Measurements from ENCODE around the gene RBPMS2. TPM values are rescaled to one million over a fixed set of nuclear protein-coding genes. Genes with fewer than 3 reads are reported as not detected.

The RBPMS2 gene
- total RNA-seq, 1 donor from 2014 or later, result 0.09 TPM

GRCh38 chr15:64762546-64762945 lies 12.8 kb downstream of the RBPMS2 start:
- Mint-ChIP-seq H3K36me3 (ENCODE audit: low read depth) (no peaks in the 10 kb centered on the region), H3K27me3 (ENCODE audit: low read depth) (no peaks in the 10 kb centered on the region), H3K9me3 (no peaks in the 10 kb centered on the region), H3K27ac (no peak overlapping the region), H3K4me3 (ENCODE audit: low read depth) (no peak overlapping the region), H3K4me1 (ENCODE audit: low read depth) (no peaks in the 10 kb centered on the region)
- intact Hi-C loops (cut with micrococcal nuclease), result no loop called here
- no peak for DNase-seq (ENCODE audit: low spot score)

- no peaks in the 10 kb centered on the region for H3K9me3 Mint-ChIP-seq
- no peaks in the 10 kb centered on the region for H3K36me3 Mint-ChIP-seq (ENCODE audit: low read depth)
- H3K4me3 Mint-ChIP-seq (ENCODE audit: low read depth), result no peak overlapping the region
- intact Hi-C loops (cut with micrococcal nuclease), result no loop called here
- H3K27ac Mint-ChIP-seq, result no peak overlapping the region
- no peaks in the 10 kb centered on the region for H3K27me3 Mint-ChIP-seq (ENCODE audit: low read depth)
- DNase-seq (ENCODE audit: low spot score), result no peak
- no peaks in the 10 kb centered on the region for H3K4me1 Mint-ChIP-seq (ENCODE audit: low read depth)
Observed at GRCh38 chr15:64761156-64761555, 14.2 kb downstream of the RBPMS2 start.

GRCh38 chr15:64760056-64760455 lies 15.3 kb downstream of the RBPMS2 start:
- no peak overlapping the region for H3K27ac Mint-ChIP-seq
- intact Hi-C loops (cut with micrococcal nuclease), result no loop called here
- H3K9me3 Mint-ChIP-seq, result no peaks in the 10 kb centered on the region
- H3K4me3 Mint-ChIP-seq (ENCODE audit: low read depth), result no peak overlapping the region
- H3K27me3 Mint-ChIP-seq (ENCODE audit: low read depth), result peaks cover 2% of the 10 kb centered on the region
- no peaks in the 10 kb centered on the region for H3K36me3 Mint-ChIP-seq (ENCODE audit: low read depth)
- H3K4me1 Mint-ChIP-seq (ENCODE audit: low read depth), result no peaks in the 10 kb centered on the region
- DNase-seq (ENCODE audit: low spot score), result no peak

DNA sequence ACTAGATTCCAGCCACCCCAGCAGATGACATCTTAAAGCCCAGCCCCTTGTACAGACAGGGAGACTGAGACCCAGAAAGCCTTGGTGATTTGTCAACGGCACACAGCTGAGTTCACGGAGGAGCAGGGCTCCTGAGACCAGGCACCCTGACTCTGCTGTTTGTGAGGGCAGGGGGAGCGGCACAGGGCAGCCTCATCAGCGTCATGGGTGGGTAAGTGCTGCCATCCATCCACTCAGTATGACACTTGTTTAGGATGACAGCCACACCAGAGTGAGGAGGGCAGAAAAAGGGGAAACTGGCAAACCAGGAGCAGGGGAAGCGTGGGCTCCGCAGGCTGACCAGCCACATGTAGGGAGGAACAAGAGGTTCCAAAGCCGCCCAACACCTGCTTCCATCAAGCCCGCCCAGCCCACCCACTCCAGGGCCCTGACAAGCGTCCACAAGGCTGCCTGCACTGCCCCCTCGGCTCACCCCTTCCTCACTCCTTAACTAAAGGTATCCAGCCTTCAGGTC lies 19.9 kb downstream of the RBPMS2 start:
- DNase-seq (ENCODE audit: low spot score), result no peak
- peaks cover 2% of the 10 kb centered on the region for H3K4me1 Mint-ChIP-seq (ENCODE audit: low read depth)
- intact Hi-C loops (cut with micrococcal nuclease), result no loop called here
- H3K9me3 Mint-ChIP-seq, result no peaks in the 10 kb centered on the region
- no peak overlapping the region for H3K4me3 Mint-ChIP-seq (ENCODE audit: low read depth)
- peaks cover 6% of the 10 kb centered on the region for H3K27me3 Mint-ChIP-seq (ENCODE audit: low read depth)
- no peaks in the 10 kb centered on the region for H3K36me3 Mint-ChIP-seq (ENCODE audit: low read depth)
- no peak overlapping the region for H3K27ac Mint-ChIP-seq

- Mint-ChIP-seq H3K9me3 (no peaks in the 10 kb centered on the region), H3K4me3 (ENCODE audit: low read depth) (no peak overlapping the region), H3K27ac (no peak overlapping the region), H3K4me1 (ENCODE audit: low read depth) (peaks cover 2% of the 10 kb centered on the region), H3K36me3 (ENCODE audit: low read depth) (no peaks in the 10 kb centered on the region), H3K27me3 (ENCODE audit: low read depth) (peaks cover 6% of the 10 kb centered on the region)
- intact Hi-C loops (cut with micrococcal nuclease), result no loop called here
- no peak for DNase-seq (ENCODE audit: low spot score)
Observed at GRCh38 chr15:64754663-64755426, 20.5 kb downstream of the RBPMS2 start.

DNA sequence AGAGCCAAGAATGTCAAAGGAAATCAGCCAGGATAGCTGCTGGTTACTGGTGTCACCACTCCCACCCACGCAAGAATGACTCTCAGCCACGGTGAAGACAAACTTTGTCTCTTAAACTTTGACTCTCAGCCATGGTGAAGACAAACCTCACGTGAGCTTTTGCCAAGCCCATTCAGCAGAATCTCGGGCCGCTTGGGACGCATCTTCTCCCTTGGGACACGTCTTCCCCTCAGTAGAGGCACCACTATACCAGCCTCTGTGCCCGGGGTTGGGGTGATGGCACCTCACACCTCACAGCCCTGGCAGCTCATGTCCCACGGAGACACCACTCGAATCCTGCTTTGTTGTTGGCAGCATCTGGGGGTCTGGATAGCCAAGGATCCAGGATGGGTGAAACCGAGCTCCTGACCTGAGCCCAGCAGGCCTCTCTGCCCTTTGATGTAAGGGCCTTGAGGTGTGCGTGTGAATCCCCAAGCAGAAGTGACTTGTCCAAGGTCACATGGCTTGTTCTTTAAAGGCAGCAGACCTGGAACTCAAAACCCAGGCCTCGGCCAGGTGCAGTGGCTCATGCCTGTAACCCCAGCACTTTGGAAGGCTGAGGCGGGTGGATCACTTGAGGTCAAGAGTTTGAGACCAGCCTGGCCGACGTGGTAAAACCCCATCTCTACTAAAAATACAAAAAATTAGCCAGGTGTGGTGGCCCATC lies 21.8 kb downstream of the RBPMS2 start:
- intact Hi-C loops (cut with micrococcal nuclease), result no loop called here
- Mint-ChIP-seq H3K9me3 (no peaks in the 10 kb centered on the region), H3K36me3 (ENCODE audit: low read depth) (no peaks in the 10 kb centered on the region), H3K4me1 (ENCODE audit: low read depth) (peaks cover 2% of the 10 kb centered on the region), H3K27me3 (ENCODE audit: low read depth) (peaks cover 9% of the 10 kb centered on the region), H3K4me3 (ENCODE audit: low read depth) (no peak overlapping the region), H3K27ac (no peak overlapping the region)
- DNase-seq (ENCODE audit: low spot score), result no peak

GRCh38 chr15:64751464-64751863 lies 23.9 kb downstream of the RBPMS2 start:
- no peak overlapping the region for H3K27ac Mint-ChIP-seq
- H3K9me3 Mint-ChIP-seq, result no peaks in the 10 kb centered on the region
- H3K27me3 Mint-ChIP-seq (ENCODE audit: low read depth), result peaks cover 18% of the 10 kb centered on the region
- H3K4me3 Mint-ChIP-seq (ENCODE audit: low read depth), result no peak overlapping the region
- peaks cover 2% of the 10 kb centered on the region for H3K4me1 Mint-ChIP-seq (ENCODE audit: low read depth)
- intact Hi-C loops (cut with micrococcal nuclease), result no loop called here
- no peaks in the 10 kb centered on the region for H3K36me3 Mint-ChIP-seq (ENCODE audit: low read depth)
- no peak for DNase-seq (ENCODE audit: low spot score)

- intact Hi-C loops (cut with micrococcal nuclease), result no loop called here
- no peak overlapping the region for H3K27ac Mint-ChIP-seq
- no peaks in the 10 kb centered on the region for H3K36me3 Mint-ChIP-seq (ENCODE audit: low read depth)
- no peaks in the 10 kb centered on the region for H3K9me3 Mint-ChIP-seq
- H3K4me3 Mint-ChIP-seq (ENCODE audit: low read depth), result no peak overlapping the region
- DNase-seq (ENCODE audit: low spot score), result no peak
- peaks cover 25% of the 10 kb centered on the region for H3K27me3 Mint-ChIP-seq (ENCODE audit: low read depth)
- peaks cover 2% of the 10 kb centered on the region for H3K4me1 Mint-ChIP-seq (ENCODE audit: low read depth)
Observed at GRCh38 chr15:64749999-64750657, 25.3 kb downstream of the RBPMS2 start.

DNA sequence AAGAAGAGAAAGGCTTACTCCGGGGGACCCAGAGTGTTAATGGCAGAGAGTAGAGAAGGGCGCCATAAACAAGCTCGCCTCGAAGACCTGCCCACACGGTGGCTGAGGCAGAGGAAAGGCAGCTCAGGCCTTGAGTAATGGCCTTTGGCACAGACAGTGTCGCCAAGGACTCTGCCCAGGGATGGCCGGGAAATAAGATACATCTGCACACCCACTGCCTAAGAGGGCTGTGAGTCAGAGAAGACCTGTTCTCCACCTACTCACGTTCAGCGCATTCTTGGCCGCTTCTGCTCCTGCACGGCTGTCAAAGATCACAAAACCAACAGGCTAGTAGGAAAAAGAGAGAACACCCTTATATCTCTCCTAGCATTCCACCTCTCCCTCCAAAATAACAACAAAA lies 26.2 kb downstream of the RBPMS2 start:
- Mint-ChIP-seq H3K36me3 (ENCODE audit: low read depth) (no peaks in the 10 kb centered on the region), H3K4me3 (ENCODE audit: low read depth) (no peak overlapping the region), H3K27ac (no peak overlapping the region), H3K9me3 (no peaks in the 10 kb centered on the region), H3K27me3 (ENCODE audit: low read depth) (peaks cover 25% of the 10 kb centered on the region), H3K4me1 (ENCODE audit: low read depth) (peaks cover 2% of the 10 kb centered on the region)
- no peak for DNase-seq (ENCODE audit: low spot score)
- intact Hi-C loops (cut with micrococcal nuclease), result no loop called here

DNA sequence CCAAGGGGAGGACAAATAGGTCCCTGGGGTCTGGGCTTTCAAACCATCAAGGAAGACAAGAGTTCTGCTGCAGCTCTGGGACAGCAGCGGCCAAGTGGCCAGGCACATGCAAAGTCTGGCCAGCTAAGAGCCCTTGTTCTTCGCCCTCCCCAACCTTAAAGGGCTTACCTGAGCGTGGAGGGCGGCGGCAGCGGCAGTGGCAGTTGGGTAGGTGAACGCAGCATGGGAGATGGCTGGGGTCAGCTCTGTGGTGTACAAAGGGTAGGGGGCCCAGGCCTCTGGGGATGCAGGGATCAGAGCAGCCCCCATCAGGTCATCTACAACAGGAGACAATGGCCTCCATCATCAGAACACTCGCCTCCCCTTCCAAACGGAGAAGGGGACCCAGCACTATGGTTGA lies 27.1 kb downstream of the RBPMS2 start:
- intact Hi-C loops (cut with micrococcal nuclease), result no loop called here

GRCh38 chr15:64747578-64747977 lies 27.8 kb downstream of the RBPMS2 start:
- Mint-ChIP-seq H3K27ac (no peak overlapping the region), H3K4me1 (ENCODE audit: low read depth) (no peaks in the 10 kb centered on the region), H3K4me3 (ENCODE audit: low read depth) (no peak overlapping the region), H3K9me3 (no peaks in the 10 kb centered on the region), H3K27me3 (ENCODE audit: low read depth) (peaks cover 25% of the 10 kb centered on the region), H3K36me3 (ENCODE audit: low read depth) (no peaks in the 10 kb centered on the region)
- intact Hi-C loops (cut with micrococcal nuclease), result no loop called here
- DNase-seq (ENCODE audit: low spot score), result no peak

More for the DNA sequence above, 27.1 kb downstream of the RBPMS2 start:
- Mint-ChIP-seq H3K4me1 (ENCODE audit: low read depth) (peaks cover 2% of the 10 kb centered on the region), H3K9me3 (no peaks in the 10 kb centered on the region), H3K36me3 (ENCODE audit: low read depth) (no peaks in the 10 kb centered on the region), H3K27me3 (ENCODE audit: low read depth) (peaks cover 25% of the 10 kb centered on the region), H3K27ac (no peak overlapping the region), H3K4me3 (ENCODE audit: low read depth) (no peak overlapping the region)
- DNase-seq (ENCODE audit: low spot score), result no peak

DNA sequence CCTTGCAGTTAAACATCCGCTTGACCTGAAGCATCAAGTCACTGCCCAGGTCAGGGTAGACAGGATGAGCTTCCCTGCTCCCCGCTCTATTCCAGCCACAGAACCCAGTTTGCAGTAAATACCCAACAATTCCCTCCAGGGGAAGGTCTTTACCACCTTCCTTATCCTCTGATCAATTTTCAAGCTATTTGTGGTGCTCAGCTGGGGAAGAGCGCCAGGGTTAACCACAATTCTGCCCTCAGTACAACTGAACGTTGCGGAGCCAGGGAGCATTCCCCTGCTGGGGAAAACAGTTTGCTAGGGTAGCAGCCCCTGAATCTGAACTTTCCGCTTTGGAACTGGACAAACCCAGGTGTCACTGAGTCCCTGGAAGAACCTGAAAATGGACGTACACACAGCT lies 28.5 kb downstream of the RBPMS2 start:
- Mint-ChIP-seq H3K4me3 (ENCODE audit: low read depth) (no peak overlapping the region), H3K9me3 (no peaks in the 10 kb centered on the region), H3K27me3 (ENCODE audit: low read depth) (peaks cover 22% of the 10 kb centered on the region), H3K27ac (no peak overlapping the region), H3K4me1 (ENCODE audit: low read depth) (no peaks in the 10 kb centered on the region), H3K36me3 (ENCODE audit: low read depth) (no peaks in the 10 kb centered on the region)
- intact Hi-C loops (cut with micrococcal nuclease), result no loop called here
- no peak for DNase-seq (ENCODE audit: low spot score)

DNA sequence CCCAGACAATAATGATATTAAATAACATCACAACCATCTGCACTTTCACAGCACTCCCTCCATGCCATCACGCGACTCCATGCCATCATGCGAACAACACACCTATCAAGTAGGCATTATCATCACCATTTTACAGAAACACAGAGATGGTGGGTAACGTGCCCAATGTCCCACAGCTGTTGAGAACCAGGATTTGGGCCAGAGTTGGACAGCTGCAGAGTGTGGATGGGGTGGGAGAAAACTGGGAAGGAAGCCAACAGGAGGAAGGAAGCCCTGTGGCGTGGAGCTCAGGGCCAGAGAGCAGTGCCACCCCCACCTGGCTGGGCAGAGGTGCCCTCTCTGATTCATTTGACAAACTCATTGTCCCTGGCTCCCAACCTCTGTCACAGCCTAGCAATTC lies 29.0 kb downstream of the RBPMS2 start:
- H3K9me3 Mint-ChIP-seq, result no peaks in the 10 kb centered on the region
- peaks cover 22% of the 10 kb centered on the region for H3K27me3 Mint-ChIP-seq (ENCODE audit: low read depth)
- intact Hi-C loops (cut with micrococcal nuclease), result no loop called here
- H3K27ac Mint-ChIP-seq, result no peak overlapping the region
- DNase-seq (ENCODE audit: low spot score), result no peak
- H3K4me1 Mint-ChIP-seq (ENCODE audit: low read depth), result no peaks in the 10 kb centered on the region
- H3K4me3 Mint-ChIP-seq (ENCODE audit: low read depth), result no peak overlapping the region
- no peaks in the 10 kb centered on the region for H3K36me3 Mint-ChIP-seq (ENCODE audit: low read depth)

All from activated T-helper 2 cell treated with anti-CD3 and anti-CD28 coated beads, Interferon-gamma antibody, Interleukin-2, Interleukin-4, amounts not matched to agents 10 μg/mL and 5 μg/mL and 100 μg/mL, durations not matched to agents 14 hours and 24 hours and 36 hours (primary cell).